SK-N-DZ (cell line): ENCODE results near the gene FXYD4.
"Not testable (repeated sequence)": the region's sequence is repeated elsewhere in the genome, so short reads cannot be mapped to it uniquely, and the experiment has no call there.

Experiments used
- DNase-seq: peaks from one replicate; pipeline ENCODE4 v3.0.0-alpha.2; 2015; ENCODE audit warnings: low spot score
- small RNA-seq, 2 experiments: library from RNA; depleted of rRNA; stranded (forward); fragments of <200 nt; gene quantifications; one replicate each; pipeline ENCODE3, GENCODE V24; 2014

Gene FXYD4

DNA sequence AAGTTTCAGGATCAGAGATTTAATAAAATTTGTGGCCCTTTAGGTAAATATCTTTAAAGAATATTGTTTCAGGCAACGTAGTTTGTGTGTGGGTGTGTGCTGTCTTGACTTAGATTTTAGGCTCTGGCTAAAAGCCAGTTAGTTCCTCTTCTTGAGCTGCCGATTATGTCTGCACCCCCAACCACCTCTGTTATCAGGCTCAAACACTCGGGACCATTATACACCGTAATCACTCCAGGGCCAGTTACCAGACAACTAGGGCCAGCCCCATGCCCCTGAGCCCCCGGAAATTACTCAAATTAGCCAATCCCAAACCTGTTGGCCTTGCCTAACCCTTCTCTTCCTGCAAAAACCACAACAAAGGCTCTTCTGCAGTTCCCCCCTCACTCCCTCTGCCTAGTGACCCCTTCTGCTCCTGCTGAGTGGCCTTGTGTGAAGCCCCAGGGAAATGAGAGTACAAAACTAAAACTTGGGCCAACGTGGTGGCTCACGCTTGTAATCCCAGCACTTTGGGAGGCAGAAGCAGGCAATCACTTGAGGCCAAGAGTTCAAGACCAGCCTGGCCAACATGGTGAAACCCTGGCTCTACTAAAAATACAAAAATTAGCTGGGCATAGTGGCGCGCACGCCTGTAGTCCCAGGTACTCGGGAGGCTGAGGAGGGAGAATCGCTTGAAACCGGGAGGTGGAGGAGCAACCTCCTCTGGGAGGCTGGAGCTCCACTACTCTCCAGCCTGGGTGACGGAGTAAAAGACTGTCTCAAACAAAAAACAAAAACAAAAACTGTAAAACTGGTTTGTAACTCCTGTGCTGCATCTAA is 46.7 kb downstream of the FXYD4 start:
- no peak for DNase-seq

DNA sequence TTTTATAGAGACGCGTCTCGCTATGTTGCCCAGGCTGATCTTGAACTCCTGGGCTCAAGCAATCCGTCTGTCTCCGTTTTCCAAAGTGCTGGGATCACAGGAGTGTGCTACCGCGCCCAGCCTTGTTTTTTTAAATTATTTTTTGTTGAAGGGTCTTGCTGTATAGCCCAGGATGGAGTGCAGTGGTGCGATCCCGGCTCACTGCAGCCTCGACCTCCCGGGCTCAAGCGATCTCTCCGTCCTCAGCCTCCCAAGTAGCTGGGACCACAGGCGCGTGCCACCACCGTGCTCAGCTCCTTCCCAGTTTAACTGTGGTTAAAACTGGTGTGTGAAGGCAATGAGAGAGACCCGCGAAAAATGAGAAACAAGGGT is 48.5 kb downstream of the FXYD4 start:
- no peak for DNase-seq

DNA sequence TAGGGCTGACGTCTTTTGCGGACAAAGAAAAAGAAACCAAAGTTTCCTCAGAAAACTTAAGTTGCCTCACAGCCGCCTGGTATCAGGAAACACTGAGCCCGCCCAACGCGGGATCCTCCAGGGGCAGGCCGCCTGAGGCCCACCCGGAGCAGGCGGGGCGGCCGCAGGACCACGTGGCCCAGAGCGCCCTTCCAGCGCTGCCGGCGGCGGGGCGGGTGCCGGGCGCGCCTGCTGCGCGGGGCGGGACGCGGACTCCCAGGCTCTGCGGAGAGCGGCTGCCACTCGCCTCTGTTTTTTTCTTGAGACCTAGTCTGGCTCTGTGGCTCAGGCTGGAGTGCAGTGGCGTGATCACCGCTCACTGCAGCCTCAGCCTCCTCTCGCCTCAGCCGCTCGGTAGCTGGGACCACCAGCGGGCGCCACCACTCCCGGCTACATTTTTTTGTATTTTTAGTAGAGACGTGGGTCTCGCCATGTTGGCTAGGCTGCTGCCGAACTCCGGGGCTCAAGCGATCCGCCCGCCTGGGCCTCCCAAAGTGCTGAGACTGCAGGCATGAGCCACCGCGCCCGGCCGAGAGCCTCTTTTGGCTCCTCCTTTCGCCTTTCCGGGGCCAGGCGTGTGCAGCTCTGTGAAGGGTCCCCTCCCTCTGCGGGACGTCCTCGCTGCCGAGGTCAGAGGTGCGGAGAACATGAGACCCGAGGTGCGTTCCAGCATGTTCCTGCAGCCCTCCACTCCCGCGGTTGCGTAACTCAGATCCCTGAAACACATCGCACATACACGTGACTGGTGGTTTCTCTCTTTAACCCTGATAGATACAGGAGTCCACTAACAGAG is 49.1 kb downstream of the FXYD4 start:
- DNase-seq: peak; percentile 47

DNA sequence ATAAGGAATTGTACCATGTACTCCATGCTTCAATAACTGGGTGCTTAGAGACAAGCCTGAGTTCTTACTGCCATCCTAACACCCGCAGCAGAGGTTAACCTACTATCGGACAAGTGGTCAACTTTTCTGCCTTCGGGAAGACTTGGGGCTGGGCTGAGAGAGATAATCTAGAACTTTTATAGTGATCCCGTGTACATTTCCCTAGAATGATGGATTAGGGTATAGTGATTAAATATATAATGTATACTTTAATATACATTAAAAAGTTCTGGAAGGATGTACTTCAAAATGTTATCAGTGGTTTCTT is 49.7 kb downstream of the FXYD4 start:
- DNase-seq: no peak

DNA sequence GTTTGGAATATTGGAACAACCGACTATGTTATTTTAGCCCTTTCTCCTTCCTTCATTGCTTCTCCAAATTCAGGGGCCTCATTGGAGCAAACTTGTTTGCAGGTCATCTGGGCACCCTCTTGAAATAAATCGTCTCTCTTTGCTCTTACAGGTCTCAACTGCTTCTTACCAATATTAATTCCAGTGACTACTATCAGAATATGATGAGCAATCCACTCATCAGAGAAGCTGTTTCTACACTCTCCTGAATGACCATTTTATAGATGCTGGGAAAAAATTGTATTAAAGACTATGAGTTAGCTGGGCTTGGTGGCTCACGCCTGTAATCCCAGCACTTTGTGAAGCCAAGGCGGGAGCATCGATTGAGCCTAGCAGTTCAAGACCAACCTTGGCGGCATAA is 50.1 kb downstream of the FXYD4 start:
- no peak for DNase-seq

DNA sequence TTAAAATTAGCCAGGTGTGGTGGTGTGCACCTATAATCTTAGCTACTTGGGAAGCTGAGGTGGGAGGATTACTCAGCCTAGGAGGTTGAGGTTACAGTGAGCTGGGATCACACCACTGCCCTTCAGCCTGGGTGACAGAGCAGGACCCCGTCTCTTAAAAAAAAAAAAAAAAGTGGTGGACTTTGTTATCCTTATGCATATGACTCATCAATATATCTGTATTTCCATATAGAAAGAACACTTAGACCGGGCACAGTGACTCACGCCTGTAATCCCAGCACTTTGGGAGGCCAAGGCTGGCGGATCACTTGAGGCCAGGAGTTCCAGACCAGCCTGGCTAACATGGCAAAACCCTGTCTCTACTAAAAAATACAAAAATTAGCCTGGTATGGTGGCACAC is 50.5 kb downstream of the FXYD4 start:
- not testable (repeated sequence) for DNase-seq

DNA sequence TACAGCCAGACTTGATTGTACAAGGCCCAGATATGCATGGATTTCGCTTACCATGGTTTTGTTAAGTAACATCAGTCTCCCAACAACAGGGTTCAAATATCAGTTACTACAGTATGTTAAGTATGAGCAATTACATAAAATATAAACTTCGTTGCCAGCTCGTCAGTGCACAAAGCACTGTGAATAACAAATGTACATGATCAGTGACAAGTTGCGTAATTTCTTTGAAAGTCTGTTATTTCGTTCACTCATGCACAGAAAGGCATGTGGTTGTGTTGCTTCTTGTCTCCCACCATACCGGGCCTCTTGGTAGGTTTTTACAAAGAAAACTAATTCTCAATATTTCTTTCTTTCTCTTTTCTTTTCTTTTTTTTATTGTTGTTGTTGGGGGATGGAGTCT is 53.0 kb downstream of the FXYD4 start:
- no peak for DNase-seq

Small RNAs within 50 kb of the gene (small RNA-seq; reads per million reads assigned to genes)
- gene RNU6ATAC11P: 0 reads per million in 2 experiments
- 1.2 to 3.0 reads per million in 2 experiments for gene SNORD3J
